CD4-positive, alpha-beta T cell (primary cell): ENCODE data around the gene ASIC3. TPM values are rescaled to one million over a fixed set of nuclear protein-coding genes. Genes with fewer than 3 reads are reported as not detected.
A peak's percentile ranks its signal among the peaks of the same experiment; 100 is the strongest.

Experiments used
- ATAC-seq: fragments of 200-7000 bp; cut with Tn5 transposase; one replicate; pipeline ENCODE4 v1.10.0; 2022; ENCODE audit warnings: mild to moderate bottlenecking; ENCODE audit not compliant: poor library complexity
- CTCF ChIA-PET: fragments of 350-600 bp; sonication (Branson Sonifier 250); formaldehyde crosslinking; loops from one replicate; lab custom pipeline; 2021; ENCODE audit warnings: antibody characterized with exemption, inconsistent platforms; lab: Charles Lee
- POLR2A ChIA-PET: fragments of 350-600 bp; sonication (Branson Sonifier 250); formaldehyde crosslinking; loops from one replicate; lab custom pipeline; 2021; ENCODE audit warnings: antibody characterized with exemption, inconsistent platforms; lab: Charles Lee
- DNase-seq, 14 experiments: peaks; one replicate each; pipeline ENCODE4 v3.0.0-alpha.2; 2013 to 2020; ENCODE audit warnings: mixed read lengths in 2 of 14
- H3K27ac ChIP-seq, 2 donors: one replicate each; pipeline versions ENCODE4 v1.5.1 to v1.7.0; 2013; ENCODE audit warnings: low read length in 2 of 2, low read depth in 1 of 2, mild to moderate bottlenecking in 1 of 2
- H3K27me3 ChIP-seq, 2 experiments: 1 replicate in 1 of 2; 2 replicates in 1 of 2; pipeline versions ENCODE4 v1.6.1 to v1.7.0; 2013; ENCODE audit warnings: low read length in 2 of 2, control low read depth in 1 of 2, mild to moderate bottlenecking in 1 of 2, moderate library complexity in 1 of 2; ENCODE audit not compliant: insufficient read depth in 2 of 2, control insufficient read depth in 1 of 2
- H3K36me3 ChIP-seq: one replicate; pipeline ENCODE4 v1.6.1; 2013; ENCODE audit warnings: low read length, control low read depth; ENCODE audit not compliant: insufficient read depth
- H3K4me1 ChIP-seq: one replicate; pipeline ENCODE4 v1.6.1; 2013; ENCODE audit warnings: low read length, control low read depth; ENCODE audit not compliant: insufficient read depth
- H3K4me3 ChIP-seq: one replicate; pipeline ENCODE4 v1.5.1; 2013; ENCODE audit warnings: mild to moderate bottlenecking, low read length, moderate library complexity
- H3K9me3 ChIP-seq, 2 experiments: 1 replicate in 1 of 2; 2 replicates in 1 of 2; pipeline versions ENCODE4 v1.6.1 to v1.7.0; 2013; ENCODE audit warnings: low read length in 2 of 2, mild to moderate bottlenecking in 2 of 2, control low read depth in 1 of 2, moderate library complexity in 1 of 2; ENCODE audit not compliant: control insufficient read depth in 1 of 2, insufficient read depth in 1 of 2
- H3K27ac Mint-ChIP-seq: one replicate; pipeline ENCODE4 v1.8.0; 2020; ENCODE audit warnings: mixed read lengths
- H3K27me3 Mint-ChIP-seq: one replicate; pipeline ENCODE4 v1.8.0; 2021; ENCODE audit warnings: mixed read lengths
- H3K36me3 Mint-ChIP-seq: one replicate; pipeline ENCODE4 v1.8.0; 2021; ENCODE audit warnings: low read depth, mixed read lengths
- H3K4me1 Mint-ChIP-seq: one replicate; pipeline ENCODE4 v1.8.0; 2021; ENCODE audit warnings: low read depth, mixed read lengths
- H3K4me3 Mint-ChIP-seq: one replicate; pipeline ENCODE4 v1.8.0; 2020; ENCODE audit warnings: mild to moderate bottlenecking, mixed read lengths
- H3K9me3 Mint-ChIP-seq: one replicate; pipeline ENCODE4 v1.8.0; 2020; ENCODE audit warnings: mixed read lengths
- CTCF ChIP-seq: fragments of 200-600 bp; IDR thresholded peaks from one replicate; pipeline ENCODE4 v1.8.0; 2022; ENCODE audit warnings: antibody characterized with exemption, mild to moderate bottlenecking
- intact Hi-C, 2 experiments: fragments of 100-400 bp; cut with DNase I in 1 of 2; cut with micrococcal nuclease in 1 of 2; formaldehyde crosslinking; loops; one replicate each; pipeline versions ENCODE4 v1.15.1 to v1.9.0; 2023 to 2025; cut with DNase I, micrococcal nuclease
- total RNA-seq, 174 experiments: library from RNA in 2 of 174; stranded (reverse) in 2 of 174; gene quantifications; one replicate each; pipeline ENCODE4 v1.2.3 and lab custom pipeline; 2021 to 2026

ASIC3 gene
- total RNA-seq, 2 experiments from 2014 or later, result 13.8 to 15.2 TPM

- no peak for TF ChIP-seq CTCF
- Mint-ChIP-seq H3K27me3 (no peaks in the 10 kb centered on the region), H3K9me3 (no peaks in the 10 kb centered on the region), H3K27ac (peak overlapping the region; percentile 88), H3K4me3 (peak overlapping the region; percentile 87), H3K4me1 (peaks cover 67% of the 10 kb centered on the region), H3K36me3 (peaks cover 8% of the 10 kb centered on the region)
- ChIA-PET CTCF (interaction anchor here (0.6 to 1.7 kb wide), 8 partner anchors 9 to 1822 kb away, joined by 3 to 12 read pairs (median 4); partner anchors contain the start of gene ABCB8), POLR2A (interaction anchor here (0.7 to 8.5 kb wide), 9 partner anchors 10 to 110 kb away, joined by 3 to 77 read pairs (median 6); partner anchors contain the start of gene ABCB8)
- Histone ChIP-seq H3K9me3 (peaks cover 0 to 4% of the 10 kb centered on the region in 2 experiments), H3K4me1 (peaks cover 69% of the 10 kb centered on the region), H3K36me3 (no peaks in the 10 kb centered on the region), H3K4me3 (peak overlapping the region; percentile 52), H3K27me3 (no peaks in the 10 kb centered on the region), H3K27ac (peak overlapping the region; percentile 74 to 79)
- DNase-seq (peak in 4 of 14 experiments; percentile 69 to 83 (median 75)), ATAC-seq (peak; percentile 55)
- intact Hi-C loops, result no loop called here
These were observed 40.2 kb upstream of the ASIC3 start for GRCh38 chr7:151008143-151008510.

- intact Hi-C loops, result no loop called here
- ATAC-seq, result peak; percentile 18
- ChIA-PET POLR2A (interaction anchor here (0.7 to 8.5 kb wide), 9 partner anchors 10 to 110 kb away, joined by 3 to 77 read pairs (median 6); partner anchors contain the start of gene ABCB8), CTCF (interaction anchor here (0.6 to 1.7 kb wide), 7 partner anchors 10 to 1822 kb away, joined by 3 to 12 read pairs (median 5); partner anchors contain the start of gene ABCB8)
- Mint-ChIP-seq H3K27ac (peak overlapping the region; percentile 88), H3K4me3 (peak overlapping the region; percentile 87), H3K9me3 (no peaks in the 10 kb centered on the region), H3K27me3 (no peaks in the 10 kb centered on the region), H3K4me1 (peaks cover 71% of the 10 kb centered on the region), H3K36me3 (peaks cover 8% of the 10 kb centered on the region)
- Histone ChIP-seq H3K4me3 (peak overlapping the region; percentile 52), H3K27ac (peak overlapping the region; percentile 74 to 79), H3K36me3 (no peaks in the 10 kb centered on the region), H3K4me1 (peaks cover 75% of the 10 kb centered on the region), H3K9me3 (peaks cover 0 to 6% of the 10 kb centered on the region in 2 experiments), H3K27me3 (no peaks in the 10 kb centered on the region)
- peak; percentile 53 to 88 (median 74) for DNase-seq
- peak; percentile 67 for TF ChIP-seq CTCF
These were observed 39.6 kb upstream of the ASIC3 start for GRCh38 chr7:151008511-151009323.

- no peak overlapping the region for H3K4me3 Mint-ChIP-seq
- H3K9me3 ChIP-seq, result peaks cover 0 to 6% of the 10 kb centered on the region in 2 experiments
- CTCF ChIA-PET, result interaction anchor here (1.1 to 2.2 kb wide), 8 partner anchors 9 to 111 kb away, joined by 4 to 9 read pairs (median 6); partner anchors contain the start of genes ABCB8 and TMUB1
- no peaks in the 10 kb centered on the region for H3K36me3 ChIP-seq
- no peak for ATAC-seq
- intact Hi-C loops, result loop anchor here (2.0 to 10.0 kb wide), 4 partner anchors 32 to 925 kb away; partner anchors contain the start of gene KCNH2 (in 1 of the 2)
- H3K36me3 Mint-ChIP-seq, result peaks cover 8% of the 10 kb centered on the region
- H3K27me3 Mint-ChIP-seq, result no peaks in the 10 kb centered on the region
- H3K4me1 ChIP-seq, result peaks cover 83% of the 10 kb centered on the region
- H3K4me1 Mint-ChIP-seq, result peaks cover 79% of the 10 kb centered on the region
- POLR2A ChIA-PET, result interaction anchor here (1.7 to 8.5 kb wide), 6 partner anchors 9 to 36 kb away, joined by 7 to 77 read pairs (median 12); partner anchors contain the start of gene ABCB8
- peak in 1 of 14 experiments; percentile 45 for DNase-seq
- H3K27me3 ChIP-seq, result no peaks in the 10 kb centered on the region
- TF ChIP-seq CTCF, result no peak
- no peak overlapping the region for H3K4me3 ChIP-seq
- no peaks in the 10 kb centered on the region for H3K9me3 Mint-ChIP-seq
- H3K27ac ChIP-seq, result peak overlapping the region; percentile 34 to 84
- no peak overlapping the region for H3K27ac Mint-ChIP-seq
These were observed 38.8 kb upstream of the ASIC3 start for GRCh38 chr7:151009327-151010036.
